Forelimb muscle (tissue), 1 donor: ENCODE results near the gene SLC38A10. TPM values are rescaled to one million over a fixed set of nuclear protein-coding genes. Genes with fewer than 3 reads are reported as not detected.

Experiments
- DNase-seq: peaks from one replicate; pipeline ENCODE4 v3.0.0-alpha.2; 2013; ENCODE audit warnings: low read depth
- polyA plus RNA-seq: library from polyadenylated mRNA; unstranded; fragments of 120-200 nt; gene quantifications from one replicate; pipeline ENCODE4 v1.2.1, GENCODE V29; 2013; ENCODE audit not compliant: insufficient read length

Gene SLC38A10
- polyA plus RNA-seq, 1 donor, result 52.9 TPM

- DNase-seq, result no peak
These were observed 53.3 kb downstream of the SLC38A10 start for GRCh38 chr17:81241648-81242420.

- DNase-seq, result no peak
These were observed 53.9 kb downstream of the SLC38A10 start for GRCh38 chr17:81241203-81241602.

GRCh38 chr17:81240761-81241160, 54.3 kb downstream of the SLC38A10 start:
- no peak for DNase-seq

GRCh38 chr17:81239714-81240555, 55.2 kb downstream of the SLC38A10 start:
- DNase-seq, result no peak

- peak; percentile 99 for DNase-seq
These were observed 56.0 kb downstream of the SLC38A10 start, which contains the start of the genes NDUFAF8 and TEPSIN for GRCh38 chr17:81238815-81239713. NDUFAF8 (plus strand) TSS chr17:81239318; CDS start chr17:81239364, 46 bp downstream. TEPSIN (minus strand) TSS chr17:81239055; CDS start chr17:81239033, 22 bp downstream.

GRCh38 chr17:81238490-81238814, 56.7 kb downstream of the SLC38A10 start:
- no peak for DNase-seq

- DNase-seq, result no peak
These were observed 57.3 kb downstream of the SLC38A10 start for GRCh38 chr17:81237591-81238489.

- no peak for DNase-seq
These were observed 58.3 kb downstream of the SLC38A10 start for GRCh38 chr17:81236784-81237183.

GRCh38 chr17:81235822-81236740, 59.0 kb downstream of the SLC38A10 start:
- no peak for DNase-seq

GRCh38 chr17:81234940-81235821, 59.9 kb downstream of the SLC38A10 start:
- no peak for DNase-seq

- no peak for DNase-seq
These were observed 60.6 kb downstream of the SLC38A10 start for GRCh38 chr17:81234506-81234855.

GRCh38 chr17:81233811-81234505, 61.1 kb downstream of the SLC38A10 start:
- no peak for DNase-seq

- DNase-seq, result no peak
These were observed 61.8 kb downstream of the SLC38A10 start for GRCh38 chr17:81233316-81233715.

- no peak for DNase-seq
These were observed 62.4 kb downstream of the SLC38A10 start for GRCh38 chr17:81232616-81233241.

GRCh38 chr17:81231766-81232581, 63.1 kb downstream of the SLC38A10 start:
- no peak for DNase-seq

GRCh38 chr17:81231121-81231645, 63.9 kb downstream of the SLC38A10 start:
- no peak for DNase-seq
